T-cell (primary cell): Measurements from ENCODE around the gene BCL2. TPM values are rescaled to one million over a fixed set of nuclear protein-coding genes. Genes with fewer than 3 reads are reported as not detected.

ENCODE experiments used
- ATAC-seq, 4 experiments: fragments of 200-7000 bp in 3 of 4; fragments of 150-1000 bp in 1 of 4; cut with Tn5 transposase; replicated peaks in 1 of 4; 1 replicate in 3 of 4; 2 replicates in 1 of 4; pipeline ENCODE4 v1.10.0; 2021; ENCODE audit warnings: moderate library complexity in 3 of 4, mild to moderate bottlenecking in 2 of 4, moderate number of reproducible peaks in 1 of 4
- CTCF ChIA-PET, 2 donors: fragments of 300-600 bp; sonication (Branson Sonifier 250); formaldehyde crosslinking; loops; one replicate each; lab custom pipeline; 2022; ENCODE audit warnings: antibody characterized with exemption in 2 of 2; lab: Charles Lee
- POLR2A ChIA-PET, 2 donors: fragments of 300-600 bp; sonication (Branson Sonifier 250); formaldehyde crosslinking; loops; one replicate each; lab custom pipeline; 2022; ENCODE audit warnings: antibody characterized with exemption in 2 of 2; lab: Charles Lee
- DNase-seq, 35 experiments: peaks; one replicate each; pipeline versions ENCODE4 v3.0.0 to v3.0.0-alpha.2; 2013 to 2023
- H3K27ac ChIP-seq: one replicate; pipeline ENCODE4 v1.5.1; 2013; ENCODE audit warnings: low read length
- H3K27me3 ChIP-seq, 2 experiments: replicated peaks in 1 of 2; 1 replicate in 1 of 2; 2 replicates in 1 of 2; pipeline versions ENCODE4 v1.6.1 to v1.7.0; 2013; ENCODE audit warnings: low read length in 1 of 2, mixed read lengths in 1 of 2; ENCODE audit not compliant: control insufficient read depth in 2 of 2, insufficient read depth in 2 of 2; ENCODE audit errors: extremely low read depth in 1 of 2
- H3K36me3 ChIP-seq, 2 donors: 1 replicate in 1 of 2; 2 replicates in 1 of 2; pipeline versions ENCODE4 v1.6.1 to v1.7.0; 2013; ENCODE audit warnings: low read length in 1 of 2; ENCODE audit not compliant: control insufficient read depth in 2 of 2, insufficient read depth in 1 of 2; ENCODE audit errors: extremely low read depth in 1 of 2
- H3K4me1 ChIP-seq, 2 experiments: 1 replicate in 1 of 2; 2 replicates in 1 of 2; pipeline versions ENCODE4 v1.6.1 to v1.7.0; 2013; ENCODE audit warnings: low read length in 2 of 2, mixed read lengths in 1 of 2; ENCODE audit not compliant: insufficient read depth in 2 of 2, control insufficient read depth in 1 of 2; ENCODE audit errors: extremely low read depth in 1 of 2
- H3K4me3 ChIP-seq, 2 donors: 1 replicate in 1 of 2; 2 replicates in 1 of 2; pipeline versions ENCODE4 v1.5.1 to v1.7.0; 2013; ENCODE audit warnings: mild to moderate bottlenecking in 2 of 2, low read length in 1 of 2, moderate library complexity in 1 of 2; ENCODE audit not compliant: control insufficient read depth in 1 of 2; ENCODE audit errors: extremely low read depth in 1 of 2
- H3K9me3 ChIP-seq: 2 replicates; pipeline ENCODE4 v1.7.0; 2013
- H3K27ac Mint-ChIP-seq, 2 donors: one replicate each; pipeline ENCODE4 v1.8.0; 2020 to 2021; ENCODE audit warnings: mild to moderate bottlenecking in 2 of 2, mixed read lengths in 2 of 2
- H3K27me3 Mint-ChIP-seq, 2 donors: one replicate each; pipeline ENCODE4 v1.8.0; 2021 to 2022; ENCODE audit warnings: mixed read lengths in 2 of 2
- H3K36me3 Mint-ChIP-seq: one replicate; pipeline ENCODE4 v1.8.0; 2021; ENCODE audit warnings: mixed read lengths
- H3K4me1 Mint-ChIP-seq, 3 donors: one replicate each; pipeline ENCODE4 v1.8.0; 2020 to 2022; ENCODE audit warnings: mixed read lengths in 3 of 3, mild to moderate bottlenecking in 1 of 3
- H3K4me3 Mint-ChIP-seq, 3 donors: one replicate each; pipeline ENCODE4 v1.8.0; 2020 to 2022; ENCODE audit warnings: mild to moderate bottlenecking in 3 of 3, mixed read lengths in 3 of 3, moderate library complexity in 3 of 3
- H3K9me3 Mint-ChIP-seq, 3 donors: one replicate each; pipeline ENCODE4 v1.8.0; 2020 to 2022; ENCODE audit warnings: mixed read lengths in 3 of 3
- WGBS: methylation state at CpG from one replicate; pipeline ENCODE4 v1.1.5; 2013; ENCODE audit warnings: missing lambda C conversion rate; ENCODE audit not compliant: insufficient coverage; 5-methylcytosine and 5-hydroxymethylcytosine counted together
- total RNA-seq, 35 experiments: library from RNA in 6 of 35; stranded (reverse) in 6 of 35; fragments of 120-200 nt in 1 of 35; gene quantifications; one replicate each; pipeline versions ENCODE4 v1.2.1 to v1.2.4 and lab custom pipeline; 2013 to 2026

Gene BCL2
- total RNA-seq, 5 donors from 2014 or later (not counting 1 experiment from before 2014, with no cell fraction given) = 113 to 201 (median 123) TPM

DNA sequence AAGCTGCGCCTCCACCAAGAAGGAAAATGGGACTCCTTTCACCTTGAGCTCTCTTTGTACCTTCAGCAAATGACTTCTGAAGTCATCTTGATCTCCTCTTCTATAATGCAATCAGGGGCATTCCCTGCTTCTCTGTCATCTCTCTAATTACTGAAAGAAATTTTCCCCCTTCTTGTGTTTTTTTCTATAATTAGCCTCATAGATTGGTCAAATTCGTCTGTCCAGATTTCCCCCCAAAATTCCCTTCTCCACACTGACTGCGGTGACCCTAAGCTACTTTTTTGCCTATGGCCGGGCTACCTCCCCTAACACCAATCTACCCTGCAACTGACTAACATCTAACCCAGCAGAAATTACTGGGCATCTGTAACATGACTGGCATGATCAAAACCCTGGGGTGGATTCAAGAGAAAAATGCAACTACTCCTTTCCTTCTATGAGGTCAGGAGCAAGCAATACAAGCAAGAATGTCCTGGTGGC, 168.6 kb downstream of the BCL2 start:
- H3K27ac ChIP-seq = no peak overlapping the region

DNA sequence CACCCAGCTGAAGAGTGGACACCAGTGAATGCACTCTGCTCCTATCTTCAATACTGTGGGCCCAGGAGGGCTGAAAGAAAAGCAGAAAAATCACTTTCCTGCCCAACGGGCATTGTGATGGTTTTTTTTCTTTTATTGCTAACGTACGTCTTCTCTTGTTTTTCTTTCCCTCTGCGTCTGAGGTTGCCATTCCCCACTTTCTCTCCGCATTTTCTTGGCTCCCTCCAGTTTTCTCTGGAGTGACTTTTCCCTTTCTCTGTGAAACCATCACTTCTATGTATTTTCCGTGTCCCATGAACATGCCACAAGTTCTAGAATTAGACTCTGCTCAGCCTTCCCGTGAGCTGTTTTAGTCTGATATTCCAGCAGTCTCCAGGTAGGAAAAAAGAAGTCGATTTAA, 169.2 kb downstream of the BCL2 start:
- Mint-ChIP-seq H3K9me3 (no peaks in the 10 kb centered on the region), H3K27ac (peak overlapping the region in 1 of 2 donors; percentile 99), H3K27me3 (no peaks in the 10 kb centered on the region), H3K4me3 (no peak overlapping the region), H3K4me1 (peaks cover 65 to 85% (median 73%) of the 10 kb centered on the region in 3 donors), H3K36me3 (peaks cover 33% of the 10 kb centered on the region)
- POLR2A ChIA-PET = no interaction called here
- WGBS = 96% methylated on average over 4 of the region's 8 CpGs
- Histone ChIP-seq H3K27ac (no peak overlapping the region), H3K36me3 (peaks cover 0 to 12% of the 10 kb centered on the region in 2 donors), H3K4me1 (peaks cover 22 to 57% of the 10 kb centered on the region in 2 experiments), H3K9me3 (no peaks in the 10 kb centered on the region), H3K4me3 (no peak overlapping the region), H3K27me3 (no peaks in the 10 kb centered on the region)
- ATAC-seq (no peak), DNase-seq (no peak)
- CTCF ChIA-PET = interaction anchor here (0.5 to 1.7 kb wide), 8 partner anchors 11 to 214 kb away, joined by 3 to 6 read pairs (median 3); no protein-coding TSS in a partner anchor

More for the DNA sequence above, 168.6 kb downstream of the BCL2 start:
- Mint-ChIP-seq H3K9me3 (no peaks in the 10 kb centered on the region), H3K4me3 (peak overlapping the region in 2 of 3 donors; percentile 50 to 78), H3K4me1 (peaks cover 66 to 85% (median 75%) of the 10 kb centered on the region in 3 donors), H3K36me3 (peaks cover 33% of the 10 kb centered on the region), H3K27me3 (no peaks in the 10 kb centered on the region), H3K27ac (peak overlapping the region; percentile 12 to 99)
- Histone ChIP-seq H3K4me1 (peaks cover 28 to 63% of the 10 kb centered on the region in 2 experiments), H3K36me3 (peaks cover 0 to 12% of the 10 kb centered on the region in 2 donors), H3K9me3 (no peaks in the 10 kb centered on the region), H3K4me3 (no peak overlapping the region), H3K27me3 (no peaks in the 10 kb centered on the region)
- ATAC-seq (no peak), DNase-seq (no peak)
- 68% methylated on average over 4 of the region's 4 CpGs for WGBS
- ChIA-PET CTCF (interaction anchor here (0.5 to 1.7 kb wide), 7 partner anchors 10 to 213 kb away, joined by 3 to 6 read pairs (median 3); no protein-coding TSS in a partner anchor), POLR2A (interaction anchor here in 1 of 2 donors (1.2 kb wide), 1 partner anchor 10 kb away, joined by 3 read pairs; no protein-coding TSS in a partner anchor)

DNA sequence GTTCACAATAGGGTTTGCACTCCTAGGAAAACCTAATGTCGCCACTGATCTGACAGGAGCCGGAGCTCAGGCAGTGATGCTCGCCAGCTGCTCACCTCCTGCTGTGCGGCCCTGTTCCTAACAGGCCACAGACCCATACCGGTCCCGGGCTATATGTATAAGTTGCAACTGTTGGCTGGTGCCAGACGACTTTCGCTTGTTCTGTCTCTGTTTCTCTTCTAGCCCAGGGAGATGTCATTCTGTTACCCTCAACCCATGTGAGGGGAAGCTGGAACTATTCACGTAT, 170.3 kb downstream of the BCL2 start:
- ATAC-seq (no peak), DNase-seq (no peak)
- ChIA-PET POLR2A (no interaction called here), CTCF (interaction anchor here in 1 of 2 donors (1.4 kb wide), 1 partner anchor 169 kb away, joined by 5 read pairs; no protein-coding TSS in a partner anchor)
- WGBS = 91% methylated on average over 7 of the region's 9 CpGs
- Histone ChIP-seq H3K27me3 (no peaks in the 10 kb centered on the region), H3K9me3 (no peaks in the 10 kb centered on the region), H3K4me1 (peaks cover 18 to 50% of the 10 kb centered on the region in 2 experiments), H3K4me3 (no peak overlapping the region), H3K36me3 (peaks cover 0 to 12% of the 10 kb centered on the region in 2 donors), H3K27ac (no peak overlapping the region)
- Mint-ChIP-seq H3K27ac (no peak overlapping the region), H3K4me1 (peaks cover 58 to 79% (median 67%) of the 10 kb centered on the region in 3 donors), H3K9me3 (no peaks in the 10 kb centered on the region), H3K36me3 (peaks cover 32% of the 10 kb centered on the region), H3K4me3 (no peak overlapping the region), H3K27me3 (no peaks in the 10 kb centered on the region)

DNA sequence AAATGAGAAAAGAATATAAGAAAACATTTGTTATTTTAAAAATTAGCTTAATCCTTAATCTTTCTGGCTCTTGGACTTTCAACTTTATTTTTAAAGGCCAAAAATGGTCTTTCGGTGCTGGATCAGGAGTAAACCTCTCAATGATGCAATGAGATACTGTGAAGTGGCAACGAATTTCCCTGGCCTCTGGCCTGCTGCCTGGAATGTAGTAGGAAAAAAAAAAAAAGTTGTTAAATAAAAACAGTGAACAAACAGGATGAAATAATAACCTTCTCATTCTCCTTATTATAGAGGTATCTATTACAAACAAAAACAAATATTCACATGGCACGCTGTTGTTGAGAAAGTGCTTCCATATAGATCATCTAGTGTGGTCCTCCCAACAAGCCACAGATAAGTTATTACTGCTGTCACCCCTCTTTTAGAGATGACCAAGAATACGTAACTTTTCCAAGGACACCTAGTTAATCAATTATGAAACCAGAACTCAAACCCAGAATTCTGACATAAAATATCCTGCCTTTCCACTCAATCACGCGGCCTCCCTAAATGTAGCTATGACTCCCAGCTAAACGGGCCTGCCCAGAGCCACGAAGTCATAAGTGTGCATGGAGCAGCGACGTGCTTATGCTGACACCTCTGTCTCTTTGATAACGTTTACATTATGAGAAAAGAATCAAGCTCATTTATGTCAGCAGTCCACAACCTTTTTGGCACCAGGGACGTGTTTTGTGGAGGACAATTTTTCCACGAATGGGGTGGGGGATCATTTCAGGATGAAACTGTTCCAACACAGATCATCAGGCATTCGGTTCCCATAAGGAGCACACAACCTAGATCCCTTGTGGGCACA, 170.9 kb downstream of the BCL2 start:
- no peak overlapping the region for H3K4me3 ChIP-seq
- WGBS = 92% methylated on average over 10 of the region's 14 CpGs
- ATAC-seq (no peak), DNase-seq (no peak)
- peaks cover 18 to 46% of the 10 kb centered on the region in 2 experiments for H3K4me1 ChIP-seq
- no peaks in the 10 kb centered on the region for H3K27me3 ChIP-seq
- ChIA-PET POLR2A (interaction anchor here in 1 of 2 donors (1.3 kb wide), 1 partner anchor 14 kb away, joined by 7 read pairs; no protein-coding TSS in a partner anchor), CTCF (interaction anchor here (0.7 to 1.4 kb wide), 3 partner anchors 14 to 291 kb away, joined by 3 to 5 read pairs (median 3); no protein-coding TSS in a partner anchor)
- peaks cover 0 to 12% of the 10 kb centered on the region in 2 donors for H3K36me3 ChIP-seq
- Mint-ChIP-seq H3K27ac (peak overlapping the region in 1 of 2 donors; percentile 56), H3K27me3 (no peaks in the 10 kb centered on the region), H3K4me1 (peaks cover 58 to 79% (median 67%) of the 10 kb centered on the region in 3 donors), H3K4me3 (no peak overlapping the region), H3K36me3 (peaks cover 36% of the 10 kb centered on the region), H3K9me3 (no peaks in the 10 kb centered on the region)
- no peak overlapping the region for H3K27ac ChIP-seq
- no peaks in the 10 kb centered on the region for H3K9me3 ChIP-seq

DNA sequence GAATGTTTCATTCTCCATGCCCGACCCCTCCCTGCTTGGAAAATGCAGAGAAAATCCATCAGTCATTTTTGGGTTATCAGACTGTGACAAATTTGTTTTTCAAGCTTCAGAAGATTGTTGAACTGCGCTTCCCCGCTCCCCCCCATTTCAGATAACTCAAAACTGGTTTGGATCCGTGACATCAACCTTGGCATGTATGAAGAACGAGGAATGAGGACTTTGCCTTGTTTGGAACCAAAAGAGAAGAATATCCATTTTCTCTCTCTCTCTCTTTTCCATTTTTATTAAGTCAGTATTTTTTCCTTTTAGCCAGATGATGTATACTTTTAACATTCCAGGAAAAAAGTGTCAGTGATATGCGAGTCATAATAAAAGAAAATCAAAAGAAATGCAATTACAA, 171.6 kb downstream of the BCL2 start:
- H3K27ac Mint-ChIP-seq = peak overlapping the region in 1 of 2 donors; percentile 60
- no peaks in the 10 kb centered on the region for H3K9me3 ChIP-seq
- H3K4me3 Mint-ChIP-seq = no peak overlapping the region
- H3K27ac ChIP-seq = no peak overlapping the region
- H3K9me3 Mint-ChIP-seq = no peaks in the 10 kb centered on the region
- H3K36me3 Mint-ChIP-seq = peaks cover 34% of the 10 kb centered on the region
- 94% methylated on average over 2 of the region's 6 CpGs for WGBS
- no peak overlapping the region for H3K4me3 ChIP-seq
- no peak for DNase-seq
- H3K4me1 ChIP-seq = peaks cover 16 to 47% of the 10 kb centered on the region in 2 experiments
- ChIA-PET CTCF (no interaction called here), POLR2A (interaction anchor here in 1 of 2 donors (0.6 to 1.3 kb wide), 2 partner anchors 13 to 37 kb away, joined by 3 to 7 read pairs; no protein-coding TSS in a partner anchor)
- peaks cover 0 to 15% of the 10 kb centered on the region in 2 donors for H3K36me3 ChIP-seq
- no peaks in the 10 kb centered on the region for H3K27me3 ChIP-seq
- H3K27me3 Mint-ChIP-seq = no peaks in the 10 kb centered on the region
- no peak for ATAC-seq
- peaks cover 58 to 79% (median 67%) of the 10 kb centered on the region in 3 donors for H3K4me1 Mint-ChIP-seq

DNA sequence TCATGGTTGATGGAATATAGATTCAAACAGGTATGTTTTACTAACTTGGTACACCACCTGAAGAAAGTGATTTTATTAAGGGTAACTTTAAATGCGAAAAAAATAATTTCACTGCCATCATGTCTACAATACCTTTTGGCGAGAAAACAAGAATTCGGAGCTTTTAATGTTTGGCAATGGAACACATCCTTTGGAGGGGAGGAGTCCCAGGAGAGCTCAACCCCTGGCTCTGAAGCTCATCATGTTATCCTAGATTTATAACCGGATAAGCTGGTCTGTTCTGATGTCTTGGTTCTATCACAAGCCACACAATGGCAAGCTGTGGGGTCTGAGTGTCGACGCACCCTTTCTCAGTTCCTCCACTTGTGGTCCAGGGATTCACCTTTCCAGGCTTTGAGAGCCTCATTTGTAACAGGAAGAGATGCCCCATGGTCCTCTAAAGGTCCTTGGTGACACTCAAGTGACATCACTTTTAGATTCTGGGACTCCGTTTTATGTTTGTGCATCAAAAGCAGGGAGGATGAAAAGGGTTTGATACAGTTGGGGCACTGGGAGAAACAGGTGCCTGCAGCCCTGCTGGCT, 172.7 kb downstream of the BCL2 start:
- WGBS = 97% methylated on average over 4 of the region's 7 CpGs
- CTCF ChIA-PET = interaction anchor here in 1 of 2 donors (0.9 kb wide), 1 partner anchor 130 kb away, joined by 7 read pairs; no protein-coding TSS in a partner anchor
- no peak overlapping the region for H3K27ac Mint-ChIP-seq

More for the DNA sequence above, 172.7 kb downstream of the BCL2 start:
- Mint-ChIP-seq H3K9me3 (no peaks in the 10 kb centered on the region), H3K27me3 (no peaks in the 10 kb centered on the region), H3K36me3 (peaks cover 43% of the 10 kb centered on the region), H3K4me1 (peaks cover 55 to 77% (median 63%) of the 10 kb centered on the region in 3 donors), H3K4me3 (no peak overlapping the region)
- Histone ChIP-seq H3K9me3 (no peaks in the 10 kb centered on the region), H3K36me3 (peaks cover 0 to 21% of the 10 kb centered on the region in 2 donors), H3K4me1 (peaks cover 7 to 42% of the 10 kb centered on the region in 2 experiments), H3K27ac (no peak overlapping the region), H3K4me3 (no peak overlapping the region), H3K27me3 (no peaks in the 10 kb centered on the region)
- POLR2A ChIA-PET = no interaction called here
- no peak for DNase-seq
- no peak for ATAC-seq
